KMS-11 (cell line): ENCODE results near the gene YTHDC2.

Experiments used
- H2AFZ ChIP-seq: fragments of 200-600 bp; sonication (generic); 2 replicates; pipeline ENCODE4 v1.6.1; 2016; ENCODE audit warnings: antibody characterized with exemption, mixed run types, low read depth
- H3K27ac ChIP-seq: fragments of 200-600 bp; sonication (generic); 2 replicates; pipeline ENCODE4 v1.6.1; 2016; ENCODE audit warnings: mild to moderate bottlenecking, mixed run types
- H3K27me3 ChIP-seq: fragments of 200-600 bp; sonication (generic); 2 replicates; pipeline ENCODE4 v1.6.1; 2017; ENCODE audit warnings: mild to moderate bottlenecking, low read depth, mixed run types, moderate library complexity; ENCODE audit not compliant: insufficient read depth
- H3K36me3 ChIP-seq: fragments of 200-600 bp; sonication (generic); 2 replicates; pipeline ENCODE4 v1.6.1; 2017; ENCODE audit warnings: mild to moderate bottlenecking, mixed run types; ENCODE audit not compliant: insufficient read depth
- H3K4me1 ChIP-seq: fragments of 200-600 bp; sonication (generic); 2 replicates; pipeline ENCODE4 v1.6.1; 2016; ENCODE audit warnings: mild to moderate bottlenecking, low read depth, mixed run types; ENCODE audit not compliant: poor library complexity, severe bottlenecking
- H3K4me2 ChIP-seq: fragments of 200-600 bp; sonication (generic); 2 replicates; pipeline ENCODE4 v1.7.0; 2016; ENCODE audit warnings: mild to moderate bottlenecking, mixed run types
- H3K4me3 ChIP-seq: fragments of 200-600 bp; sonication (generic); IDR thresholded peaks from 2 replicates; pipeline ENCODE4 v1.6.1; 2017; ENCODE audit warnings: low read depth, low read length, mixed read lengths; ENCODE audit not compliant: insufficient read depth
- H3K79me2 ChIP-seq: fragments of 200-600 bp; sonication (generic); 2 replicates; pipeline ENCODE4 v1.6.1; 2016; ENCODE audit warnings: low read depth, mixed run types; ENCODE audit not compliant: insufficient read depth
- H3K9ac ChIP-seq: fragments of 200-600 bp; sonication (generic); 2 replicates; pipeline ENCODE4 v1.6.1; 2016; ENCODE audit warnings: mild to moderate bottlenecking, mixed run types
- H4K20me1 ChIP-seq: fragments of 200-600 bp; sonication (generic); 2 replicates; pipeline ENCODE4 v1.6.1; 2016; ENCODE audit warnings: mild to moderate bottlenecking, mixed run types; ENCODE audit not compliant: insufficient read depth
- TF ChIP-seq, protein P1 (sequence below): fragments of 200-600 bp; sonication (generic); conservative IDR thresholded peaks from 2 replicates; pipeline ENCODE4 v1.6.1; 2017; ENCODE audit warnings: low read depth, mild to moderate bottlenecking, antibody characterized with exemption, low read length, moderate library complexity, mixed read lengths

Gene YTHDC2

DNA sequence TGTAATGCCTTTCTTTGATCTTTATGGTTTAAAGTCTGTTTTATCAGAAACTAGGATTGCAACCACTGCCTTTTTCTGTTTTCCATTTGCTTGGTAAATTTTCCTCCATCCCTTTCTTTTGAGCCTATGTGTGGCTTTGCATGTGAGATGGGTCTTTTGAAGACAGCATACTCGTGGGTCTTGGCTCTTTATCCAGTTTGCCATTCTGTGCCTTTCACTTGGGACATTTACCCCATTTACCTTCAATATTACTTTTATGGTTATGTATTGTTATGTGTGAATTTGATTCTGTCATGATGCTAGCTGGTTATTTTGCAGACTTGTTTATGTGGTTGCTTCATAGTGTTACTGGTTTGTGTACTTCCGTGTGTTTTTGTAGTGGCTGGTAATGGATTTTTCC is 59.2 kb downstream of the YTHDC2 start:
- no peaks in the 10 kb centered on the region for H4K20me1 ChIP-seq
- H2AFZ ChIP-seq, result no peak overlapping the region
- H3K4me1 ChIP-seq, result no peaks in the 10 kb centered on the region
- H3K27ac ChIP-seq, result no peak overlapping the region
- H3K27me3 ChIP-seq, result no peaks in the 10 kb centered on the region
- no peaks in the 10 kb centered on the region for H3K36me3 ChIP-seq
- no peak overlapping the region for H3K4me2 ChIP-seq
- no peak overlapping the region for H3K9ac ChIP-seq
- TF ChIP-seq, protein P1, sequence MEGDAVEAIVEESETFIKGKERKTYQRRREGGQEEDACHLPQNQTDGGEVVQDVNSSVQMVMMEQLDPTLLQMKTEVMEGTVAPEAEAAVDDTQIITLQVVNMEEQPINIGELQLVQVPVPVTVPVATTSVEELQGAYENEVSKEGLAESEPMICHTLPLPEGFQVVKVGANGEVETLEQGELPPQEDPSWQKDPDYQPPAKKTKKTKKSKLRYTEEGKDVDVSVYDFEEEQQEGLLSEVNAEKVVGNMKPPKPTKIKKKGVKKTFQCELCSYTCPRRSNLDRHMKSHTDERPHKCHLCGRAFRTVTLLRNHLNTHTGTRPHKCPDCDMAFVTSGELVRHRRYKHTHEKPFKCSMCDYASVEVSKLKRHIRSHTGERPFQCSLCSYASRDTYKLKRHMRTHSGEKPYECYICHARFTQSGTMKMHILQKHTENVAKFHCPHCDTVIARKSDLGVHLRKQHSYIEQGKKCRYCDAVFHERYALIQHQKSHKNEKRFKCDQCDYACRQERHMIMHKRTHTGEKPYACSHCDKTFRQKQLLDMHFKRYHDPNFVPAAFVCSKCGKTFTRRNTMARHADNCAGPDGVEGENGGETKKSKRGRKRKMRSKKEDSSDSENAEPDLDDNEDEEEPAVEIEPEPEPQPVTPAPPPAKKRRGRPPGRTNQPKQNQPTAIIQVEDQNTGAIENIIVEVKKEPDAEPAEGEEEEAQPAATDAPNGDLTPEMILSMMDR, result no peak
- no peak overlapping the region for H3K4me3 ChIP-seq
- no peaks in the 10 kb centered on the region for H3K79me2 ChIP-seq

DNA sequence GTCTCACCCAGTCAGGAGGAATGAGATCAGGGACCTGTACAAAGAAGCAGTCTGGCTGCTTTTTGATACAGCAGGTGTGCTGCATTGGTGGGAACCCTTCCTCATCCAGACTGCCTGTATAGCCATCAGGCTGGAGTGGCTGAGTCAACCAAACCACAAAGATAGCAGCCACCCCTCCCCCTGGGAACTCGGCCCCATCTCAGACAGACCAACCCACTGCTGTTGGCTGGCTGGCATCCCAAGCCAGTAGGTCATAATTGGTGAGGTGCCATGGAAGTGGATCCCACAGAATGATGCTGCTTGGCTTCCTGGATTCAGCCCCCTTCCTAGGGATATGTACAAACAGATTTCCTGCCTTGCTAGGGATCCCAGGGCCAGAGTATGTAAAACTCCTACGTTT is 60.9 kb downstream of the YTHDC2 start:
- no peaks in the 10 kb centered on the region for H3K79me2 ChIP-seq
- H2AFZ ChIP-seq, result no peak overlapping the region
- H3K36me3 ChIP-seq, result no peaks in the 10 kb centered on the region
- no peak overlapping the region for H3K4me2 ChIP-seq
- no peak overlapping the region for H3K9ac ChIP-seq
- H3K4me1 ChIP-seq, result no peaks in the 10 kb centered on the region
- H3K4me3 ChIP-seq, result no peak overlapping the region
- H4K20me1 ChIP-seq, result no peaks in the 10 kb centered on the region
- TF ChIP-seq, protein P1, result no peak
- no peak overlapping the region for H3K27ac ChIP-seq
- no peaks in the 10 kb centered on the region for H3K27me3 ChIP-seq

DNA sequence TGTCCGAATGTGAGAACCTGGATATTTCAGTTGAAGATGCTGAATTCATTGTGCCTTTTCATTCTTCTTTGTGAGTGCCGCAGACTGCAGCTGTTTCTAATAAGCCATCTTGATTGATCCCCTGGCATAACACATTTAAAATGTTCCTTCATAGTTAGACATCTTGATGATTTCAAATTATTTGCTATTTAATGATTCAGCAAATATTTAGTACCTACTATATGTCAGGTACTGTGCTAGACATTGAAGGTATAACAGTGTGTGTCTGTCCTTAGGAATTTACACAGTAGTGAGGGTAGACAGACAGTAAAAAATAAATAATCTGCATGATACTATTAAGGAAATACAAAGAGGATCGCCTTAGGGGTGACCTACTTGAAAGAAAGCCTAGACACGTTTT is 61.6 kb downstream of the YTHDC2 start:
- no peaks in the 10 kb centered on the region for H3K79me2 ChIP-seq
- H3K4me2 ChIP-seq, result no peak overlapping the region
- no peaks in the 10 kb centered on the region for H3K4me1 ChIP-seq
- H3K9ac ChIP-seq, result no peak overlapping the region
- no peaks in the 10 kb centered on the region for H4K20me1 ChIP-seq
- no peaks in the 10 kb centered on the region for H3K36me3 ChIP-seq
- TF ChIP-seq, protein P1, result no peak
- H3K27me3 ChIP-seq, result no peaks in the 10 kb centered on the region
- H3K4me3 ChIP-seq, result no peak overlapping the region
- H3K27ac ChIP-seq, result no peak overlapping the region
- no peak overlapping the region for H2AFZ ChIP-seq

DNA sequence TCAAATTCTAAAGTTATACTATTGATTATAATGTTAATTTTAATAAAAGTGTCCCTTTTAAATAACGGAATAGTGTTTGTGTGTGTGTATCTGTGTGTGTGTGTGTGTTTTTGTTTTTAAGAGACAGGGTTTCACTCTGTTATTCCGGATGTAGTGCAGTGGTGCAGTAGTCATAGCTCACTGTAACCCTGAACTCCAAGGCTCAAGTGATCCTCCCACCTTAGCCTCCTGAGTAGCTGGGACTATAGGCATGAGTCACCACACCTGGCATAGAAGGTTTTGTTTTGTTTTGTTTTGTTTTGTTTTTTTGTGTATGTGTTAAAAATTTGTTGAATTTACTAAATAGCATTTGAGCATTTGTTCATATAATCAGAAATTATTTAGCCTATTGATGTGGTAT is 64.6 kb downstream of the YTHDC2 start:
- H3K4me1 ChIP-seq, result no peaks in the 10 kb centered on the region
- no peak overlapping the region for H3K4me2 ChIP-seq
- H3K27ac ChIP-seq, result no peak overlapping the region
- H2AFZ ChIP-seq, result no peak overlapping the region
- no peak overlapping the region for H3K9ac ChIP-seq
- H3K79me2 ChIP-seq, result no peaks in the 10 kb centered on the region
- H3K4me3 ChIP-seq, result no peak overlapping the region
- TF ChIP-seq, protein P1, result no peak
- H4K20me1 ChIP-seq, result no peaks in the 10 kb centered on the region
- H3K27me3 ChIP-seq, result no peaks in the 10 kb centered on the region
- no peaks in the 10 kb centered on the region for H3K36me3 ChIP-seq

DNA sequence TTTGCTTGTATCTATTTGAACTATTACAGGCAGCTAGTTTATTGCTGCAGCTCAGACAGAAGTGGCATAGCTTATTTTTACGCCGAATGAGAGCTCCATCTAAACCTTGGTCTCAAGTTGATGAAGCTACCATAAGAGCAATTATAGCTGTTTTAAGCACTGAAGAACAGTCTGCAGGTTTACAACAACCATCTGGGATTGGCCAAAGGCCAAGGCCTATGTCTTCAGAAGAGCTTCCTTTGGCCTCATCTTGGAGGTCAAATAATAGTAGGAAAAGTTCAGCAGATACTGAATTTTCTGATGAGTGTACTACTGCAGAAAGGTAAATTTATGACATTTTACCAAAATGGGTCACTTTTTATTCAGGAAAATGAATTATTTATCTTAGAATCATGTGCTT is 67.9 kb downstream of the YTHDC2 start:
- Histone ChIP-seq H2AFZ (no peak overlapping the region), H3K79me2 (no peaks in the 10 kb centered on the region), H4K20me1 (no peaks in the 10 kb centered on the region), H3K9ac (no peak overlapping the region), H3K27me3 (no peaks in the 10 kb centered on the region), H3K4me3 (no peak overlapping the region), H3K4me1 (no peaks in the 10 kb centered on the region), H3K4me2 (no peak overlapping the region), H3K27ac (no peak overlapping the region), H3K36me3 (no peaks in the 10 kb centered on the region)
- TF ChIP-seq, protein P1, result no peak
